Caco-2 (cell line): ENCODE results near the gene THAP4. TPM values are rescaled to one million over a fixed set of nuclear protein-coding genes. Genes with fewer than 3 reads are reported as not detected.

Experiments used
- BruUV-seq: library from RNA; stranded (reverse); fragments of 400-500 nt; replicated peaks from 2 replicates; lab custom pipeline; 2021; lab: Mats Ljungman, UMichigan
- CTCF ChIA-PET: fragments of 300-600 bp; sonication (Branson Sonifier 250); formaldehyde crosslinking; loops from one replicate; lab custom pipeline; 2022; ENCODE audit warnings: antibody characterized with exemption; lab: Charles Lee
- POLR2A ChIA-PET: fragments of 300-600 bp; sonication (Branson Sonifier 250); formaldehyde crosslinking; loops from one replicate; lab custom pipeline; 2022; ENCODE audit warnings: antibody characterized with exemption; lab: Charles Lee
- DNase-seq, 2 experiments: peaks; one replicate each; pipeline versions ENCODE4 v3.0.0 to v3.0.0-alpha.2; 2020 to 2022
- H3K27me3 ChIP-seq: replicated peaks from 2 replicates; pipeline ENCODE4 v1.6.0; 2011; ENCODE audit warnings: low read length; ENCODE audit not compliant: control insufficient read depth, insufficient read depth
- H3K36me3 ChIP-seq: 2 replicates; pipeline ENCODE4 v1.5.1; 2011; ENCODE audit warnings: low read length; ENCODE audit not compliant: control insufficient read depth, insufficient read depth
- H3K4me1 ChIP-seq: fragments of 250-450 bp; sonication (Bioruptor Pico); 2 replicates; pipeline ENCODE4 v1.5.1; 2020; ENCODE audit warnings: mild to moderate bottlenecking
- H3K4me3 ChIP-seq: 2 replicates; pipeline ENCODE4 v1.5.1; 2011; ENCODE audit warnings: low read depth, mild to moderate bottlenecking, control low read depth, low read length
- H3K9me3 ChIP-seq: fragments of 250-450 bp; sonication (Bioruptor Pico); 2 replicates; pipeline ENCODE4 v1.5.1; 2020; ENCODE audit warnings: mild to moderate bottlenecking, moderate library complexity
- H3K27ac Mint-ChIP-seq: one replicate; pipeline ENCODE4 v1.8.0; 2022; ENCODE audit warnings: mixed read lengths; ENCODE audit not compliant: unreplicated experiment
- H3K27me3 Mint-ChIP-seq: one replicate; pipeline ENCODE4 v1.8.0; 2022; ENCODE audit warnings: mixed read lengths; ENCODE audit not compliant: insufficient read depth, unreplicated experiment
- H3K36me3 Mint-ChIP-seq: one replicate; pipeline ENCODE4 v1.8.0; 2022; ENCODE audit warnings: mild to moderate bottlenecking, mixed read lengths; ENCODE audit not compliant: insufficient read depth, unreplicated experiment
- H3K4me1 Mint-ChIP-seq: one replicate; pipeline ENCODE4 v1.8.0; 2022; ENCODE audit warnings: low read depth, mixed read lengths; ENCODE audit not compliant: unreplicated experiment
- H3K4me3 Mint-ChIP-seq: one replicate; pipeline ENCODE4 v1.8.0; 2022; ENCODE audit warnings: mild to moderate bottlenecking, moderate library complexity, mixed read lengths; ENCODE audit not compliant: unreplicated experiment
- H3K9me3 Mint-ChIP-seq: one replicate; pipeline ENCODE4 v1.8.0; 2022; ENCODE audit warnings: mixed read lengths; ENCODE audit not compliant: unreplicated experiment
- CTCF ChIP-seq, 2 experiments: fragments of 200-600 bp in 1 of 2; IDR thresholded peaks; 1 replicate in 1 of 2; 2 replicates in 1 of 2; pipeline versions ENCODE4 v1.5.1 to v1.8.0; 2011 to 2022; ENCODE audit warnings: antibody characterized with exemption in 1 of 2, control low read depth in 1 of 2, inconsistent platforms in 1 of 2, low read depth in 1 of 2, low read length in 1 of 2, mild to moderate bottlenecking in 1 of 2, moderate library complexity in 1 of 2; ENCODE audit not compliant: insufficient read depth in 1 of 2, severe bottlenecking in 1 of 2, unreplicated experiment in 1 of 2
- intact Hi-C: fragments of 100-400 bp; cut with micrococcal nuclease; formaldehyde crosslinking; loops from one replicate; pipeline ENCODE4 v1.10.0; 2022; ENCODE audit not compliant: unreplicated experiment
- total RNA-seq: library from RNA; stranded (reverse); gene quantifications from 2 replicates; pipeline ENCODE4 v1.2.3, GENCODE V29; 2022

THAP4 gene
- total RNA-seq, 1 experiment from 2014 or later = 37.2 TPM

GRCh38 chr2:241633561-241633960 lies 3.4 kb downstream of the THAP4 start:
- no peaks in the 10 kb centered on the region for H3K9me3 ChIP-seq
- Mint-ChIP-seq H3K4me1 (no peaks in the 10 kb centered on the region), H3K36me3 (peaks cover 14% of the 10 kb centered on the region), H3K27ac (no peak overlapping the region), H3K4me3 (no peak overlapping the region), H3K27me3 (no peaks in the 10 kb centered on the region), H3K9me3 (no peaks in the 10 kb centered on the region)
- no TSS peak for BruUV-seq
- CTCF ChIA-PET = no interaction called here
- no peak overlapping the region for H3K4me3 ChIP-seq
- TF ChIP-seq CTCF (IDR thresholded peaks at IDR 0.05; ENCODE audit: insufficient read depth in 1 of 2, low read depth in 1 of 2, low read length in 1 of 2, severe bottlenecking in 1 of 2, unreplicated experiment in 1 of 2) = no peak
- POLR2A ChIA-PET = no interaction called here
- peaks cover 1% of the 10 kb centered on the region; the same call in 1 of the 2 replicates for H3K36me3 ChIP-seq
- intact Hi-C loops = no loop called here
- no peaks in the 10 kb centered on the region for H3K27me3 ChIP-seq
- no peaks in the 10 kb centered on the region for H3K4me1 ChIP-seq
- DNase-seq = no peak

GRCh38 chr2:241632478-241633325 lies 4.3 kb downstream of the THAP4 start:
- no peak overlapping the region for H3K4me3 Mint-ChIP-seq
- no peaks in the 10 kb centered on the region for H3K4me1 Mint-ChIP-seq
- H3K4me1 ChIP-seq = no peaks in the 10 kb centered on the region
- TF ChIP-seq CTCF (IDR thresholded peaks at IDR 0.05; ENCODE audit: insufficient read depth in 1 of 2, low read depth in 1 of 2, low read length in 1 of 2, severe bottlenecking in 1 of 2, unreplicated experiment in 1 of 2) = no peak
- no peaks in the 10 kb centered on the region for H3K9me3 Mint-ChIP-seq
- H3K9me3 ChIP-seq = no peaks in the 10 kb centered on the region
- peaks cover 1% of the 10 kb centered on the region; the same call in 1 of the 2 replicates for H3K36me3 ChIP-seq
- H3K36me3 Mint-ChIP-seq = peaks cover 20% of the 10 kb centered on the region
- BruUV-seq = no TSS peak
- ChIA-PET POLR2A (no interaction called here), CTCF (no interaction called here)
- DNase-seq = no peak
- H3K4me3 ChIP-seq = no peak overlapping the region
- H3K27me3 ChIP-seq = no peaks in the 10 kb centered on the region
- H3K27me3 Mint-ChIP-seq = no peaks in the 10 kb centered on the region
- intact Hi-C loops = no loop called here
- H3K27ac Mint-ChIP-seq = no peak overlapping the region

- TF ChIP-seq CTCF (IDR thresholded peaks at IDR 0.05; ENCODE audit: insufficient read depth in 1 of 2, low read depth in 1 of 2, low read length in 1 of 2, severe bottlenecking in 1 of 2, unreplicated experiment in 1 of 2) = no peak
- BruUV-seq = no TSS peak
- ChIA-PET POLR2A (no interaction called here), CTCF (no interaction called here)
- peaks cover 27% of the 10 kb centered on the region for H3K36me3 Mint-ChIP-seq
- Histone ChIP-seq H3K9me3 (no peaks in the 10 kb centered on the region), H3K4me3 (no peak overlapping the region), H3K27me3 (no peaks in the 10 kb centered on the region), H3K4me1 (no peaks in the 10 kb centered on the region), H3K36me3 (peaks cover 1% of the 10 kb centered on the region; the same call in 1 of the 2 replicates)
- no peak overlapping the region for H3K4me3 Mint-ChIP-seq
- H3K4me1 Mint-ChIP-seq = no peaks in the 10 kb centered on the region
- no peak overlapping the region for H3K27ac Mint-ChIP-seq
- no peaks in the 10 kb centered on the region for H3K9me3 Mint-ChIP-seq
- H3K27me3 Mint-ChIP-seq = no peaks in the 10 kb centered on the region
- intact Hi-C loops = no loop called here
- DNase-seq = no peak
Measured at GRCh38 chr2:241629762-241630435, 7.1 kb downstream of the THAP4 start.
